Panc1 (cell line): ENCODE data around the gene KCNQ2. TPM values are rescaled to one million over a fixed set of nuclear protein-coding genes. Genes with fewer than 3 reads are reported as not detected.

Experiments used
- ATAC-seq: fragments of 200-7000 bp; cut with Tn5 transposase; 2 replicates; pipeline ENCODE4 v1.9.1; 2020; ENCODE audit warnings: mild to moderate bottlenecking, moderate library complexity
- BruUV-seq: library from RNA; stranded (reverse); fragments of 400-500 nt; replicated peaks from 2 replicates; lab custom pipeline; 2021; lab: Mats Ljungman, UMichigan
- CTCF ChIA-PET: fragments of 300-600 bp; sonication (Branson Sonifier 250); formaldehyde crosslinking; loops from one replicate; lab custom pipeline; 2022; ENCODE audit warnings: antibody characterized with exemption; lab: Charles Lee
- POLR2A ChIA-PET: fragments of 300-600 bp; sonication (Branson Sonifier 250); formaldehyde crosslinking; loops from one replicate; lab custom pipeline; 2022; ENCODE audit warnings: antibody characterized with exemption; lab: Charles Lee
- DNase-seq: peaks from one replicate; pipeline ENCODE4 v3.0.0-alpha.2; 2010; ENCODE audit warnings: low read depth, low spot score
- H3K27ac ChIP-seq: 2 replicates; pipeline ENCODE4 v1.5.1; 2011; ENCODE audit warnings: mild to moderate bottlenecking, low read length, inconsistent platforms
- H3K27me3 ChIP-seq: fragments of 200-500 bp; sonication (Bioruptor generic); 2 replicates; pipeline ENCODE4 v1.6.0; 2014; ENCODE audit warnings: low read length, inconsistent platforms; ENCODE audit not compliant: control insufficient read depth, insufficient read depth
- H3K36me3 ChIP-seq: fragments of 200-500 bp; sonication (Bioruptor generic); 2 replicates; pipeline ENCODE4 v1.5.1; 2014; ENCODE audit warnings: inconsistent platforms, mild to moderate bottlenecking, low read length, moderate library complexity; ENCODE audit not compliant: control insufficient read depth, insufficient read depth
- H3K4me1 ChIP-seq: 2 replicates; pipeline ENCODE4 v1.5.1; 2011; ENCODE audit warnings: inconsistent platforms, mild to moderate bottlenecking, low read length, moderate library complexity; ENCODE audit not compliant: control insufficient read depth, insufficient read depth
- H3K4me3 ChIP-seq, 2 experiments: 2 replicates each; pipeline ENCODE4 v1.5.1; 2011 to 2012; ENCODE audit warnings: low read depth in 2 of 2, low read length in 2 of 2, mild to moderate bottlenecking in 2 of 2, inconsistent platforms in 1 of 2, moderate library complexity in 1 of 2
- H3K9me3 ChIP-seq: fragments of 200-500 bp; sonication (Bioruptor generic); 2 replicates; pipeline ENCODE4 v1.5.1; 2014; ENCODE audit warnings: low read depth, mild to moderate bottlenecking, inconsistent platforms, low read length, moderate library complexity; ENCODE audit not compliant: control insufficient read depth, insufficient read depth
- CTCF ChIP-seq: fragments of 450-650 bp; IDR thresholded peaks from 2 replicates; pipeline ENCODE4 v1.5.1; 2017; ENCODE audit warnings: mild to moderate bottlenecking
- POLR2AphosphoS5 ChIP-seq: IDR thresholded peaks from 2 replicates; pipeline ENCODE4 v1.6.1; 2012; ENCODE audit warnings: mild to moderate bottlenecking, low read depth, low read length, moderate library complexity
- REST ChIP-seq, 2 experiments: IDR thresholded peaks; 2 replicates each; pipeline ENCODE4 v1.6.1; 2011 to 2012; ENCODE audit warnings: low read depth in 2 of 2, control low read depth in 1 of 2, low read length in 1 of 2, mild to moderate bottlenecking in 1 of 2, moderate library complexity in 1 of 2; ENCODE audit not compliant: insufficient read depth in 1 of 2
- SIN3A ChIP-seq: IDR thresholded peaks from 2 replicates; pipeline ENCODE4 v1.6.1; 2012; ENCODE audit warnings: low read depth, mild to moderate bottlenecking, low read length, moderate library complexity, borderline replicate concordance; ENCODE audit not compliant: insufficient read depth
- TCF7L2 ChIP-seq: IDR thresholded peaks from 2 replicates; pipeline ENCODE4 v1.6.1; 2011; ENCODE audit warnings: mild to moderate bottlenecking, low read depth, low read length, inconsistent platforms
- in situ Hi-C: cut with HindIII; loops from 2 replicates; pipeline ENCODE4 v1.10.0; 2016; ENCODE audit warnings: low sequenced_read_pairs, low pct_unique_long_range_greater_than_20kb
- intact Hi-C: fragments of 100-400 bp; cut with micrococcal nuclease; formaldehyde crosslinking; loops from one replicate; pipeline ENCODE4 v1.10.0; 2022; ENCODE audit not compliant: unreplicated experiment
- total RNA-seq: library from RNA; stranded (reverse); gene quantifications from one replicate; pipeline ENCODE4 v1.2.1, GENCODE V29; 2021; ENCODE audit not compliant: unreplicated experiment

Gene KCNQ2
- total RNA-seq, 1 experiment from 2014 or later: 19.4 TPM

DNA sequence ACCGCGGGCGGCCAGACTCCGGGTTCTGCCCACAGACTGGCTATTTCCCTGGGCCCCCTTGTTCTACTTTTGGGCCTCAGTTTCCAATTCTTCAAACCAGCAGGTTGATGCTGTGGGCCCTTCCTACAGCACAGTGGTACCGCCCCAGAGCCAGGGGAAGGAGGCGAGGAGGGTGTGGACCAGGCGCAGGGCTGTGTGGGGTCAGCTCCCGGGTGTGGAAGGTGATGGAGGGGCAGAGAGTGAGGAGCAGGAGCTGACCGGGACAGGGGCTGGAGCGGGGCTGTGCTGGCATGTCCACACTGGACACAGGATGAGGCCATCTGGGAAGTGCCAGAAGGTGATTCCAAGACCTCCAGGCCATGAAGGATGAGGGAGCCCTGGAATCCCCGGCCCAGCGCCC, 76.2 kb downstream of the KCNQ2 start:
- no peaks in the 10 kb centered on the region for H3K9me3 ChIP-seq
- H3K36me3 ChIP-seq: no peaks in the 10 kb centered on the region
- POLR2A ChIA-PET: no interaction called here
- CTCF ChIA-PET: interaction anchor here (0.6 kb wide), 1 partner anchor 424 kb away, joined by 3 read pairs; no protein-coding TSS in a partner anchor
- H3K4me3 ChIP-seq: no peak overlapping the region
- no peak for DNase-seq
- no peak for ATAC-seq
- in situ Hi-C loops (loop anchor here (25.0 kb wide), 1 partner anchor 109 kb away; the partner anchor contains the start of gene COL20A1), intact Hi-C loops (no loop called here)
- no peaks in the 10 kb centered on the region for H3K27me3 ChIP-seq
- no peak for TF ChIP-seq REST (IDR thresholded peaks at IDR 0.05; ENCODE audit: insufficient read depth in 1 of 2, low read depth in 2 of 2, low read length in 1 of 2)
- no peak for TF ChIP-seq POLR2AphosphoS5
- no peak for TF ChIP-seq TCF7L2
- TF ChIP-seq SIN3A: no peak
- TF ChIP-seq CTCF: no peak
- no peaks in the 10 kb centered on the region; the same call in 1 of the 2 replicates for H3K4me1 ChIP-seq
- no peak overlapping the region for H3K27ac ChIP-seq
- BruUV-seq: no TSS peak

- H3K27me3 ChIP-seq: no peaks in the 10 kb centered on the region
- DNase-seq: no peak
- in situ Hi-C loops: loop anchor here (25.0 kb wide), 1 partner anchor 108 kb away; the partner anchor contains the start of gene COL20A1
- ChIA-PET POLR2A (no interaction called here), CTCF (no interaction called here)
- H3K9me3 ChIP-seq: no peaks in the 10 kb centered on the region
- H3K36me3 ChIP-seq: no peaks in the 10 kb centered on the region
- H3K27ac ChIP-seq: no peak overlapping the region
- no peak for ATAC-seq
- intact Hi-C loops: no loop called here
- no peak for TF ChIP-seq CTCF
- TF ChIP-seq POLR2AphosphoS5: no peak
- TF ChIP-seq SIN3A: no peak
- no peak for TF ChIP-seq REST (IDR thresholded peaks at IDR 0.05; ENCODE audit: insufficient read depth in 1 of 2, low read depth in 2 of 2, low read length in 1 of 2)
- TF ChIP-seq TCF7L2: no peak
- no peaks in the 10 kb centered on the region; the same call in 1 of the 2 replicates for H3K4me1 ChIP-seq
- BruUV-seq: no TSS peak
- H3K4me3 ChIP-seq: no peak overlapping the region
Observed at GRCh38 chr20:63395723-63396122, 76.7 kb downstream of the KCNQ2 start.
